ENCODE measurements around the gene LRRC49.

GRCh38 chr15:70880781-70881180 is 11.8 kb upstream of the LRRC49 start:
- no peak for TF ChIP-seq EZH2 (IDR thresholded peaks at IDR 0.05; ENCODE audit: borderline replicate concordance, low read length)
- no peak for TF ChIP-seq CTCF (conservative IDR thresholded peaks at IDR 0.05 in 1 of 2, IDR thresholded peaks at IDR 0.05 in 1 of 2; ENCODE audit: extremely low read depth in 1 of 2, insufficient read depth in 1 of 2, low read depth in 1 of 2, low read length in 2 of 2)
